Heart left ventricle (tissue), 16 donors: Measurements from ENCODE around the gene MACROD1. TPM values are rescaled to one million over a fixed set of nuclear protein-coding genes. Genes with fewer than 3 reads are reported as not detected.

ENCODE experiments used
- ATAC-seq, 4 donors: fragments of 200-7000 bp; cut with Tn5 transposase; one replicate each; pipeline ENCODE4 v1.9.1; 2020 to 2022; ENCODE audit warnings: moderate library complexity in 4 of 4, mild to moderate bottlenecking in 3 of 4, moderate number of reproducible peaks in 1 of 4
- DNase-seq, 5 donors: peaks; one replicate each; pipeline ENCODE4 v3.0.0-alpha.2; 2020
- H3K27ac ChIP-seq, 12 donors: fragments of 200-600 bp; sonication (generic) in 4 of 12; one replicate each; pipeline versions ENCODE4 v1.5.0 to v1.8.0; 2016 to 2022; ENCODE audit warnings: mild to moderate bottlenecking in 2 of 12
- H3K27me3 ChIP-seq, 9 donors: fragments of 200-600 bp; sonication (generic) in 2 of 9; one replicate each; pipeline versions ENCODE4 v1.5.1 to v1.8.0; 2016 to 2022; ENCODE audit warnings: mild to moderate bottlenecking in 3 of 9
- H3K36me3 ChIP-seq, 9 donors: fragments of 200-600 bp; sonication (generic) in 2 of 9; one replicate each; pipeline versions ENCODE4 v1.5.0 to v1.8.0; 2018 to 2022; ENCODE audit warnings: mild to moderate bottlenecking in 2 of 9
- H3K4me1 ChIP-seq, 12 donors: fragments of 200-600 bp; sonication (generic) in 4 of 12; one replicate each; pipeline versions ENCODE4 v1.5.0 to v1.8.0; 2016 to 2022; ENCODE audit warnings: mild to moderate bottlenecking in 3 of 12
- H3K4me3 ChIP-seq, 12 donors: fragments of 200-600 bp; sonication (generic) in 4 of 12; one replicate each; pipeline versions ENCODE4 v1.5.0 to v1.8.0; 2017 to 2022; ENCODE audit warnings: mild to moderate bottlenecking in 9 of 12, moderate library complexity in 4 of 12
- H3K9me3 ChIP-seq, 12 donors: fragments of 200-600 bp; sonication (generic) in 4 of 12; one replicate each; pipeline versions ENCODE4 v1.5.0 to v1.8.0; 2016 to 2022; ENCODE audit warnings: mild to moderate bottlenecking in 1 of 12
- POLR2A ChIP-seq, 2 donors: fragments of 450-650 bp; IDR thresholded peaks; one replicate each; pipeline ENCODE4 v1.6.1; 2017; ENCODE audit warnings: antibody characterized with exemption in 2 of 2, mild to moderate bottlenecking in 2 of 2, moderate library complexity in 2 of 2
- WGBS, 4 donors: extraction: QIAGEN DNeasy Blood & Tissue Kit in 2 of 4; methylation state at CpG; one replicate each; pipeline versions ENCODE4 v1.1.5 to v1.1.7; 2013 to 2018; 5-methylcytosine and 5-hydroxymethylcytosine counted together
- intact Hi-C, 10 donors: fragments of 100-400 bp; cut with DNase I; formaldehyde crosslinking; loops; one replicate each; pipeline versions ENCODE4 v1.11.1 to v1.14.2; 2022
- polyA plus RNA-seq, 2 donors: library from polyadenylated mRNA; stranded (reverse); fragments of 200-250 nt; gene quantifications; one replicate each; pipeline ENCODE4 v1.2.3, GENCODE V29; 2013
- total RNA-seq, 9 donors: library from RNA; depleted of rRNA in 2 of 9; stranded (reverse); fragments of >200 nt in 2 of 9; fragmentation: NEBNext Ultra II Directional in 3 of 9; extraction: Animal tissue kit (Norgen Biotek cat#: 25700) in 3 of 9; gene quantifications; one replicate each; pipeline versions ENCODE4 v1.1.0 to v1.2.4, GENCODE V29; 2016 to 2023
- TF ChIP-seq, protein P1 (sequence below), 12 donors: fragments of 200-600 bp; sonication (generic) in 4 of 12; IDR thresholded peaks; one replicate each; pipeline versions ENCODE4 v1.5.0 to v1.8.0; 2018 to 2022; ENCODE audit warnings: antibody characterized with exemption in 12 of 12, mild to moderate bottlenecking in 5 of 12
- donor health status: ischemic (EF 13 %, LVEDD 7.1; RV severe dilation, severe dysfunction).
- donor health status: healthy with polysubstance abuse.
- donor health status: DM: no; HTN: yes; CAD: no.
- donor health status: DM: no; HTN: no; CAD: no.
- donor health status: ischemic (EF 25% LVEDD 6.9; RV normal size, moderate dysfunction).
- donor health status: ischemic (EF 25% LVEDD 5.7; RV mildly dilated, moderate dysfunction).
- donor health status: healthy.
- donor health status: DM: yes; HTN: yes; CAD: no.
- donor health status: ischemic (EF 35%, LVEDD 5.7; RV mildly dilated, moderate dysfunction).
- donor health status: nonischemic (EF 11% LVEDD 7.7; RV severe dilation, severe dysfunction).
- donor health status: DM: yes; HTN: yes; CAD: no.
- donor health status: PGD.
- donor health status: ischemic (EF 29% LVEDD 5.4; RV normal size, mild dysfunction).
- donor health status: nonischemic (EF 23%, LVEDD 6.1; RV moderate dilation, normal function).

The MACROD1 gene
- total and polyA plus RNA-seq, 11 donors, result 48.9 to 287 (median 116) TPM

GRCh38 chr11:63991558-63991957 is 174.4 kb downstream of the MACROD1 start:
- TF ChIP-seq, protein P1, sequence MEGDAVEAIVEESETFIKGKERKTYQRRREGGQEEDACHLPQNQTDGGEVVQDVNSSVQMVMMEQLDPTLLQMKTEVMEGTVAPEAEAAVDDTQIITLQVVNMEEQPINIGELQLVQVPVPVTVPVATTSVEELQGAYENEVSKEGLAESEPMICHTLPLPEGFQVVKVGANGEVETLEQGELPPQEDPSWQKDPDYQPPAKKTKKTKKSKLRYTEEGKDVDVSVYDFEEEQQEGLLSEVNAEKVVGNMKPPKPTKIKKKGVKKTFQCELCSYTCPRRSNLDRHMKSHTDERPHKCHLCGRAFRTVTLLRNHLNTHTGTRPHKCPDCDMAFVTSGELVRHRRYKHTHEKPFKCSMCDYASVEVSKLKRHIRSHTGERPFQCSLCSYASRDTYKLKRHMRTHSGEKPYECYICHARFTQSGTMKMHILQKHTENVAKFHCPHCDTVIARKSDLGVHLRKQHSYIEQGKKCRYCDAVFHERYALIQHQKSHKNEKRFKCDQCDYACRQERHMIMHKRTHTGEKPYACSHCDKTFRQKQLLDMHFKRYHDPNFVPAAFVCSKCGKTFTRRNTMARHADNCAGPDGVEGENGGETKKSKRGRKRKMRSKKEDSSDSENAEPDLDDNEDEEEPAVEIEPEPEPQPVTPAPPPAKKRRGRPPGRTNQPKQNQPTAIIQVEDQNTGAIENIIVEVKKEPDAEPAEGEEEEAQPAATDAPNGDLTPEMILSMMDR (IDR thresholded peaks at IDR 0.05), result no peak
- no peak for TF ChIP-seq POLR2A (IDR thresholded peaks at IDR 0.05)
- Histone ChIP-seq H3K4me3 (no peak overlapping the region), H3K9me3 (no peaks in the 10 kb centered on the region), H3K27ac (no peak overlapping the region), H3K27me3 (no peaks in the 10 kb centered on the region), H3K36me3 (peaks cover 0 to 77% (median 65%) of the 10 kb centered on the region in 9 donors), H3K4me1 (peaks cover 0 to 26% (median 14%) of the 10 kb centered on the region in 12 donors)
- 88 to 93% (median 91%) methylated on average over 10 of the region's 10 CpGs for WGBS, 4 donors
- intact Hi-C loops, result no loop called here
- ATAC-seq, result no peak
- no peak for DNase-seq

DNA sequence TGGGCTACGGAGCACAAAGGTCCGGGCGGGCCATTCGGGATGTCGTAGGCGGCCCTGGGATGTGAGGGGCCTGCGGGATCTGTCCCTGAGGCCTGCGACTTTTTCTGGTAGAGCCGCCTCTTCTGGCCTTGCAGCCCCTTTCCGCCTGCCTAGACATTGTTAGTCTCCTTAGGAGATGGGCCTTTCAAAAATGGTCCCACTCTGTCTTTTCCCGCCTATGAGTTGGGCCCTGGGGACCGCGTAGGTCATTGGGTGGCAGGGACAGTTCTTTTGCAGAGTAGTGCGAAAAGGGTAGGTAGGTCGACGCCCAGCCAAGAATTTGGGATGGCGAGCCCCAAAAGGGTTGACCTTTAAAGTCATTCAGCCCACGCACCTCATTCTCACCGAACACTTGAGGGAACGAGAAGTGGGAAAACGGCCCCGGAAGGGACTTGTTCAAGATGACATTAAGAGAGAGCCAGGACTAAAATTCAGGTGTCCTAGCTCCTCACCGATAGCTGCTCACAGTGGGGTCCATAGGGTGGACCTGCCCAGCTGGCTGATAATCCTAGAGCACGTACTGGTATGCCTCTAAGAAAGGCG is 178.9 kb downstream of the MACROD1 start:
- H3K4me1 ChIP-seq, result peaks cover 0 to 28% (median 19%) of the 10 kb centered on the region in 12 donors
- ATAC-seq (no peak), DNase-seq (no peak)
- TF ChIP-seq POLR2A (IDR thresholded peaks at IDR 0.05), result no peak
- TF ChIP-seq, protein P1 (IDR thresholded peaks at IDR 0.05), result no peak
- H3K27me3 ChIP-seq, result no peaks in the 10 kb centered on the region
- 32 to 46% (median 40%) methylated on average over 19 to 25 of the region's 25 CpGs for WGBS, 4 donors
- intact Hi-C loops, result no loop called here
- no peaks in the 10 kb centered on the region for H3K9me3 ChIP-seq
- peak overlapping the region in 11 of 12 donors; percentile 81 to 93 (median 87) for H3K27ac ChIP-seq
- H3K4me3 ChIP-seq, result peak overlapping the region; percentile 73 to 100 (median 96)
- H3K36me3 ChIP-seq, result peaks cover 0 to 39% (median 29%) of the 10 kb centered on the region in 9 donors

DNA sequence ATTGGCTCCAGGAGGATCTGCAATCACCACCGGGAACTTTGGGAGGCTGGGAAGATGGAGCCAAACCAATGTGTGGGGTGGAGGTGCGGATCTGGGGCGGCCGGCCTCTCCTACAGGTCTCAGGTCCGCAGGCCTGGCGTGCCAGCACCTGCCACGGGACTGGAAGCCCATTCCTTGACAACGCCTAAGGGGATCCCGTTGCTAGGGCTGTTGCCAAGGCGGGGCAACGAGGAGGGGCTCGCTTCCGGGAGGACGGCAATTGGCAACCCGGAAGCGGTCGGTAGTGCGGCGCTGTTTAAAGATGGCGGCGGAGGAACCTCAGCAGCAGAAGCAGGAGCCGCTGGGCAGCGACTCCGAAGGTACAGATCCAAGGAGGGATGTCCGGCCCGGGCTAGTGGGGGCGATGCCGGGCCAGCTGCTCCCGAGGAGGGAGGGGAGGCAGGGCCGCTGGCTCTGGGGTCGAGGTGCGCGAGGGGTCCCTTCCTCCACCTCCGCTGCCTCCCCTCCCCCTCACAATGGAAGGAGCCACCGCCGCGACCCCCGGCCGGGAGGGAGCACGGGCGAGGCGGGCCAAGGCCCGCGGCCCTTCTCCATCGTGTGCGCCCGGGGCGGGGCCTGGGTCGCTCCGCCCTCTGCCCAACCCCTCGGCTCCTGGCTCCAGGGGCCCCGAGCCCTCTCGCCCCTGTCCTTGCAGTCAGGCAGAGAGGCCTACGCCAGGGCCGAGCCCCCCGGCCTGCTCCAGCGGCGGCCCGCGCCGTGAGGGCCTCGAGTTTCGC is 179.6 kb downstream of the MACROD1 start, which contains the start of gene OTUB1:
Gene OTUB1 (plus strand): TSS at position 283 of the 776 bp plus-strand sequence. CDS start 19 bp downstream, at position 302.
- DNase-seq, result peak; percentile 90 to 94 (median 94)
- intact Hi-C loops, result no loop called here
- ATAC-seq, result peak; percentile 82 to 95 (median 94)
- H3K36me3 ChIP-seq, result peaks cover 0 to 32% (median 22%) of the 10 kb centered on the region in 9 donors
- WGBS, 4 donors, result 0 to 1% (median 1%) methylated on average over 33 to 63 of the region's 63 CpGs
- H3K4me3 ChIP-seq, result peak within 1 kb of the TSS; percentile 73 to 100 (median 96)
- no peaks in the 10 kb centered on the region for H3K27me3 ChIP-seq
- TF ChIP-seq, protein P1 (IDR thresholded peaks at IDR 0.05), result no peak
- peak in 1 of 2 donors; percentile 61 for TF ChIP-seq POLR2A (IDR thresholded peaks at IDR 0.05)
- H3K27ac ChIP-seq, result peak within 1 kb of the TSS; percentile 81 to 93 (median 86)
- H3K9me3 ChIP-seq, result no peaks in the 10 kb centered on the region
- peaks cover 0 to 34% (median 19%) of the 10 kb centered on the region in 12 donors for H3K4me1 ChIP-seq

DNA sequence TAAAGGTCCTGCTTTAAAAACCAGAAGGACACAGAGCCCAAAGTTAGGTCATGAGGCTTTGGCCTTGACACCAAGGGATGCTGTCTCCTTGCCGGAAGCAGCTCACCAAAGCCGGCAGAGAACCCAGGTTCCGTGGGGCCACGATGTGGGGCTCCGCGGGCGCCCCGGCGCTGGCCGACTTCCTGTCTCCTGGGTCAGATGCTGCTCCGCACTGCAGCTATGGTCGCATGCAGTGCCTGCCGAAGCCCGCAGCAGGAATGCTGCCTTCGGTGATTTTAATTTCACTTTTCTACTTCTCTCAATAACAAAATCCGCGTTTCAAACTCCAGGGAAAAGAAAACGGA is 180.1 kb downstream of the MACROD1 start:
- intact Hi-C loops, result no loop called here
- H3K4me3 ChIP-seq, result peak overlapping the region; percentile 73 to 100 (median 96)
- H3K9me3 ChIP-seq, result no peaks in the 10 kb centered on the region
- WGBS, 4 donors, result 0 to 4% (median 2%) methylated on average over 18 of the region's 18 CpGs
- DNase-seq (no peak), ATAC-seq (peak; percentile 28 to 59 (median 38))
- peaks cover 0 to 26% (median 18%) of the 10 kb centered on the region in 9 donors for H3K36me3 ChIP-seq
- peak overlapping the region; percentile 81 to 93 (median 86) for H3K27ac ChIP-seq
- H3K27me3 ChIP-seq, result no peaks in the 10 kb centered on the region
- peaks cover 0 to 34% (median 19%) of the 10 kb centered on the region in 12 donors for H3K4me1 ChIP-seq
- TF ChIP-seq POLR2A (IDR thresholded peaks at IDR 0.05), result no peak
- TF ChIP-seq, protein P1 (IDR thresholded peaks at IDR 0.05), result no peak
